CD4-positive, alpha-beta T cell treated with Interleukin-21 for 1 hour (primary cell): ENCODE measurements around the gene CD226.
"Not testable (repeated sequence)": the region's sequence is repeated elsewhere in the genome, so short reads cannot be mapped to it uniquely, and the experiment has no call there.

ENCODE experiments used
- DNase-seq: peaks from one replicate; pipeline ENCODE4 v3.0.0-alpha.2; 2020

Gene CD226

GRCh38 chr18:69899154-69899923 is 48.3 kb downstream of the CD226 start:
- not testable (repeated sequence) for DNase-seq

- DNase-seq = peak; percentile 45
Measured at GRCh38 chr18:69898241-69898861, 49.3 kb downstream of the CD226 start.

DNA sequence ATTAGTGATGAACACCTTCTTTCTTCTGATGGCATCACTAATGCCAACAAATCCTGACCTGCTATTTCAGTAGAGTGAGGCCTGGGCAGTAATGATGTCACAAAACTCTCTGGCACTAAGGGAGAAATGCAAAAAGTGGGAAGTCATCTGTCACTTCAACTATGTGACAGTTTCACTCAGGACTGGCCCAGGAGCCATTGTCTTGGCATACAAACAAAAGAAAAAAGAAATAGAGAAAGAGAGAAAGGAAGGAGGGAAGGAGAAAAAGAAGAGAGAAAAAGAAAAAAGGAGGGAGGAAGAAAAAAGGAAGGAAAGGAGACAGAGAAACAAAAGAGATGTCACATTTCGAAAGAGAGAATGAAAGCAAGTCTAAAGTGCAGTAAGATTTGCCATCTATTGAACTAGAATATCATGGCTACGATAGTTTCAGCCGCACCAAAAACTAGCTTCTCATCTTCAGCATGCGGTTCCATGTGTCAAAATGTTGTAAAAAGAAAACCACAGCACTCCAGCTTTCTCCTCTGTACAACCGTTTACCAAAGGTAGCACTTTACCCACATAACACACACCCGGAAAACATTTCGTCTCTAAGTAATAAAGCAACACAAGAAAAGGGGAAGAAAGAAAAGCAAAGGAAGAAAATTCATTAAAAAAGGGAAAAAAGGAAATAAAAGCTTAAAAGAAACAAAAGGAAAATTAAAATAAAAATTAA is 50.1 kb downstream of the CD226 start:
- peak; percentile 58 for DNase-seq

DNA sequence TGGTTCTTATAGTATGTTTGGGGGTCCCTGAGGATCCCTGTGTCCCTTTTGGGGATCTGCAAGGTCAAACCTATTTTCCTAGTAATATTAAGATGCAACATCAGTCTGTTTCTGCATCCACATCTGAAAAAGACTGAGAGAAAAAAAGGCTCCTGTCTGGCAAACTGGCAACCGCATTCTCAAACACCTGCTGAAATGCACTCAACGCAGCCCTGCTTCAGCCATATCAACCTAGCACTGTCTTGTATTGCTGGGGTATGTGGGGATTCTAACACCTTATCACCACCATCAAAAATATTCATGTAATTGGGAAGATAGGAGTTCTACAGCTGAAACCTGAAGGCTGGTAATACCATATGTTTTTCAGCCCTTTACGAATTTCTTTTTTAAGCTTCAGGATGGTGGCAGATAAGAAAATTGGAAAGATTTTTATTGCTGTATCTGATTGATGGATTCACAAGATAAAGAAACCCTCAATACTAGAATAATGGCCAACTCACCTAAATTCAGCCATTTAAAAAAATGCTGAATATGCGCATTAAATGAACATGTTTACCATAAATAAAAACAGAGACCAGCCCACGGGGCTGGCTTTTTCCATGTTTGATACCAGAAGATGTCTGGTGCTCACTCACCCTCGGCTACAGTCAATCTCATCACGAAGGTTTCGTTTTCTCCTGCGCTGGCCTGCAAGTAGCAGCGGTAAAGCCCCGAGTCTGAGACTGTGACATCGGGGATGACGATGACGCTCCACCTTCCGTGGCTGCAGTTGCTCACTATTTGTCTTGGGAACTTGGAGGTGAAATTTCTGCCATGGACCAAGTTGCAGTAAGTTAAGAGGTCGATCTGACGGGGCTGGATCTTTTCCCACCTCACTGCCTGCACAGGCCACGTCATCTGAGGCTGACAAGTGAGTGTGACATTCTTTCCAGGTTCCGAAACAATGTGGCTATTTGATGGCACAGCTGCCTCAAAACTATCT is 52.3 kb downstream of the CD226 start:
- peak; percentile 65 for DNase-seq

- DNase-seq = no peak
Measured at GRCh38 chr18:69894467-69894866, 53.2 kb downstream of the CD226 start.

DNA sequence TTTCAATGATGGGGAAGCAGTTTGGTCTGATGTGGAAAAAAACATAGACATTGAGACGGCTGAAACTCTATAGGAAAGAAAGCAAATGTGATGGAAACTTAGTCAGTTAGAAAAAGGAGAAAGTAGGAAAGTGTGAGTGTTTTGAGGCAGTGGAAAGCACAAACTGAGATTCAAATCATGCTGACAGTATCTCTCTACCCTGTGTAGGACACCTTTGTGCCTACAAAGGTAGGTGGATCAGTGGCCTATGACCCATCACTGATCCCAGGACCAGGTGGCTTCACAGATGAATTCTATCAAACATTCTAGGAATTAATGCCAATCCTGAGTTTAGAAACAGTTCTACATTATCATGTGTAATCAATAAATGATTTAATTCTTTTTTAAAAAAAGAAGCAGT is 57.1 kb downstream of the CD226 start:
- DNase-seq = no peak

DNA sequence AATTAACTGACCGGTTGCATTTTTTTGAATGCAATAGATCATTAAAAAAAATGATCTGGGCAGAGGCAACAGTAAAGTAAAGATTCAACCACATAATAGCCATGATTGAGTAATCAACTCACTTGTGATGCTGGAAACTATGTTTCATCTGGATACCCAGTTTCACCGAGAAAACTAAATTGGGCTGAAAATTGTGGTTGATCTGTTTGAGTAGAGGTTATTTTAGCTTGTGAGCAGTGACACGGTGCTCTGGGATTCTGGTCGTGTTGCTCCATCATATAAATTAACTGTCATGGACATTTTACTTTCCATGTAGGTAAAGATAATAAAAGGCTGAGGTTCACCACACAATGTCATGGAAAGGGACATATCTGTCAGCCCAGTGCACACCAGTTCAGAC is 58.7 kb downstream of the CD226 start:
- no peak for DNase-seq

- no peak for DNase-seq
Measured at GRCh38 chr18:69887256-69887655, 60.4 kb downstream of the CD226 start.

DNA sequence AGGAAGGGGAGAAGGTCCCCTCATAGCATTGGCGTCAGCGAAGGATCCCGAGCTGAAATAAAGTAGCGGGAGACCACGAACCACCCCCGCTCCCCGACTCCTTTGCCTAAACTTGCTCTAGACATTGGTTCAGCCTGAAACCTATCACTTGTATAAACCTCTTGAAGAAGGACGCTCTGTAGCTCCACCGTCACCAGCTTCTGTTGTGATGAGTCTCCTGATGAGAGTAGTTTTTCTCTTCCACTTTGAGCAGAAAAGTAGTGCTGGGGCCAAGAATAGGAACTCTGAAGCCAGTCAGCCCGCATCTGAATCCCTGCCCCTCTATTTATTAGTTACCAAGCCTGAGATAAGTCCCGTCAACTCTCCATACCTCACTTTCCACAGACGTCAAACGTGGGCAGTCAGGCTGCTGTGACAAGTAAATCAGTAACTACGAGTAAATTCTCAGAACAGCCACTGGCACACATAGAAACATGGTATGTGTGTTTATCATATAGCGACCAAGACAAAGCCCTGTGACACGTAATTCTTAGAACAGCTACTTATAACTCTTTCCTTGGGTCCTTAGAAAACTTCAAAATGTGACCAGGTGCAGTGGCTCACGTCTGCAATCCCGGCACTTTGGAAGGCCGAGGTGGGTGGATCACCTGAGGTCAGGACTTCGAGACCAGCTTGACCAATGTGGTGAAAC is 61.7 kb downstream of the CD226 start:
- DNase-seq = peak; percentile 60

DNA sequence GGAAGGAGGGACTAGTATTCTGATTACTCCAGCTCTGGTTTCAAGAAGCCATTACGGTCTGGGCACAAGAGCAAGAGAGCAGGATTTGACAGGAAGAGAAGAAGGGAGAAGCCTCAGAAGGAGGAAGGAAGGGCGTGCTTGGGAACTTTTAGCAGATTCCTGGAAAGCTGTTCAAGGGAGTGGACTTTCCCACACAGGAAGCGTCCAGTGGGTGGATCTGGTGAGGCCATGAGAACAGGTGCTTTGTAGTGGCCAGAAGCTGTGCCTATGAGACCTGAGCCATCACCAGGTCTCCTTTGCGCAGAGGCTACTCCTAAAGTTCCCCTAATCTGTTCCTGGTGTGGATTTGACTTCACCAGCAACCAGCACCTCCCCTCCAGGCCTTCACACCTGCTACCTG is 62.3 kb downstream of the CD226 start:
- DNase-seq = no peak

DNA sequence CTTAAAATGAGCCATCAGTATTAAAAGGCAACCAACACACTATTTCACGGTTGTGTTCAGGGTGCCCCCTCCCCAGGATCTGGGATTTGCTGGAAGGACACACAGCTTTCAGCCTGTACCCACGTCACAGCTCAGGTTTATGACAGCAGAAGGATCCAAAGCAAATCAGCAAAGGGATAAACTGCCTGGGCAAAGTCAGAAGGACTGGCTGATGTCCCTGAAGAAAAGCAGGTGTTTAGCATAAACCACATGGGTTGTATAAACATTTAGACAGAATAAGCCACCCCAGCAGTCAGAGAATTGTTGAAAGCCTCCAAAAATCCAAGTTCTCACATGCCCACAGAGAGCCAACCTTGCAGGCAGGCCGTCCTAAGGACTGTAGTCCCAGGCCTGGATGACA is 63.9 kb downstream of the CD226 start:
- no peak for DNase-seq

- DNase-seq = no peak
Measured at GRCh38 chr18:69882965-69883668, 64.6 kb downstream of the CD226 start.

DNA sequence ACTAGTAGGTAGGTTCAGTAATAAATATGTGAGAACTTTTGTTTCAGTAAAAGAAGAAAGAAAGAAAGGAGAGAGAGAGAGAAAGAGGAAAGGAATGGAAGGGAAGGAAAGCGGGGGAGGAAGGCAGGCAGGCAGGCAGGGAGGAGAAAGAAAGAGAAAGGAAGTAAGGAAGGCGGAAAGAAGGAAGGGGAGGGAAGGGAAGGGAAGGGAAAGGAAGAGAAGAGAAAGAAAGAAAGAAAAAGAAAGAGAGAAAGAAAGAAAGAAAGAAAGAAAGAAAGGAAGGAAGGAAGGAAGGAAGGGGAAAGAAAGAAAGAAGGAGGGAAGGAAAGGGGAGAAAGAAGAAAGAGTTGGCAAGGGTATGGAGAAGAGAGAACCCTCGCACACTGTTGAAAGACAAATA is 67.6 kb downstream of the CD226 start:
- no peak for DNase-seq

DNA sequence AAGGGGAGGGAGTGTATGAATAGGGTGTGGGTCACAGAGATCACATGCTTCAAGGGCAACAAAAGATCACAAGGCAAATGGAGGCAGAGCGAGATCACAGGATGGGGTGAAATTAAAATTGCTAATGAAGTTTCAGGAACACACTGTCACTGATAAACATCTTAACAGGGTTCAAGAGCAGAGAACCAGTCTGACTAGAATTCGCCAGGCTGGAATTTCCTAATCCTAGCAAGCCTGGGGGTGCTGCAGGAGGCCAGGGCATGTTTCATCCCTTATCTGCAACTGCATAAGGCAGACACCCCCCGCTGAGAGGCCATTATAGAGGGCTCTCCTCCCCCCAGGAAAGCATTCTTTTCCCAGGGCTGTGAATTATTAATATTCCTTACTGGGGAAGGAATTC is 68.6 kb downstream of the CD226 start:
- DNase-seq = not testable (repeated sequence)

DNA sequence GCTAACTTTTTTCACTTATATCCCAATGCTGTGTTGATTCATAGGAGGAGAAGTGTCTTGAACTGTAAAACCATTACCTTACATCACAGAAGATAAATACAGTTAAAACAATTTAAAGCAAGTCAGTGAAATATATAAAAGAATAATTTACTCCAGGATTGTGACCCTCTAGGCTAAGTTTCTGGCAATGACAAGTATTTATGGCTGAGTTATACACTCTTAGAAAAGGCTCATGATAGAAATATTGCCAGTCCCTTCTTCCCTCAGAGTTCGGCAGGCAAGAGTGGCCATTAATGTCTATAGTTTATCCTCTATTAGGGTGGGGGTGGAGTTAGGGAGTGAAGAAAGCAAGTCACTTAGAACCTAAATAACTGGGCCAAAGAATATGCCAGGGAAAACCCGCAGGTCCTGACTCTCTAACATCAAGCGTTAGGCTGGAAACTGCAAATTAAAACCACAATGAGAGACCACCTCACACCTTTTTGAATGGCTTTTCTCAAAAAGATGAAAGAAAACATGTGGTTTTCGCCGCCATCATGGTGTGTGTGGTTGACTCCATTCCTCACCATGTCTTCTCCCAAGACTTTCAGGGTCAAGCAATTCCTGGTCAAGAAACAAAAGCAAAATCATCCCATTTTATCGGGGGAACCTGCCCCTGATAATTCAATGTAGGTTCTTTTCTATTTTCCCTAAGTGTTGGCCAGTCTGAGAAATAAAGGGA is 69.3 kb downstream of the CD226 start:
- DNase-seq = no peak

- no peak for DNase-seq
Measured at GRCh38 chr18:69876490-69876889, 71.2 kb downstream of the CD226 start.

- DNase-seq = no peak
Measured at GRCh38 chr18:69874058-69874457, 73.6 kb downstream of the CD226 start.

- no peak for DNase-seq
Measured at GRCh38 chr18:69872661-69873060, 75.0 kb downstream of the CD226 start.

- no peak for DNase-seq
Measured at GRCh38 chr18:69871363-69871762, 76.3 kb downstream of the CD226 start.

DNA sequence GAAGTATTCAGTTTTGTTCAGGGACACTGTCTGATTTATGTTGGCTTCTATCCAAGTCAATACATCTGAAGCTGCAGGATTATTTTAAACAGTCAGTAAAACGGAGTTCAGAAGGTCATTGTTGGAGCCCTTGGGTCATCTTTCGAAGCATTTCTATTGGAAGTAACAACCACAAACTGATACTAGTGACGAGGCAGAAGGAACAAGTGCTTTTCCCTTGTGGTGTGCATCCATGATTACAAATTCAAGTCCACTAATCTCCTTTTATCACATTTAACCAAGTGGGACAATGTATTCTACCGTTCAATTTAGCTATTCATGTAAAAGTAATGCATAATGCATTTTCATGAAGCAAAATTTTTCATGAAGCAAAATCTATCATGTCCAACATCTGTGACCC is 76.9 kb downstream of the CD226 start:
- DNase-seq = no peak

GRCh38 chr18:69866212-69866611 is 81.5 kb downstream of the CD226 start:
- no peak for DNase-seq
